ENCODE data around the gene LIMS1.
A peak's percentile ranks its signal among the peaks of the same experiment; 100 is the strongest.

LIMS1 gene

DNA sequence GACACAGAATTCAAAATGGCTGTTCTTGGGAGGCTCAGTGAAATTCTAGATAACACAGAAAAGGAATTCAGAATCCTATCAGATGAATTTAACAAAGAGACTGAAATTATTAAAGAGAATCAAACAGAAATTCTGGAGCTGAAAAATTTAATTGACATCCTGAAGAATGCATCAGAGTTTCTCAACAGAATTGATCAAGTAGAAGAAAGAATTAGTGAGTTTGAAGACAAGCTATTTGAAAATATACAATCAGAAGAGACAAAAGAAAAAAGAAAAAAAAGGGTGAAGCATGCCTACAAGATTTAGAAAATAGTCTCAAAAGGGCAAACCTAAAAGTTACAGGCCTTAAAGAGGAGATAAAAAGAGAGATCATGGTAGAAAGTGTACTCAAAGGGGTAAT, 173.0 kb downstream of the LIMS1 start:
- no peak for TF ChIP-seq GATA2 (IDR thresholded peaks at IDR 0.05; ENCODE audit: low read depth, low read length)
- TF ChIP-seq GATA3 (IDR thresholded peaks at IDR 0.05; ENCODE audit: low read depth, low read length), result no peak

DNA sequence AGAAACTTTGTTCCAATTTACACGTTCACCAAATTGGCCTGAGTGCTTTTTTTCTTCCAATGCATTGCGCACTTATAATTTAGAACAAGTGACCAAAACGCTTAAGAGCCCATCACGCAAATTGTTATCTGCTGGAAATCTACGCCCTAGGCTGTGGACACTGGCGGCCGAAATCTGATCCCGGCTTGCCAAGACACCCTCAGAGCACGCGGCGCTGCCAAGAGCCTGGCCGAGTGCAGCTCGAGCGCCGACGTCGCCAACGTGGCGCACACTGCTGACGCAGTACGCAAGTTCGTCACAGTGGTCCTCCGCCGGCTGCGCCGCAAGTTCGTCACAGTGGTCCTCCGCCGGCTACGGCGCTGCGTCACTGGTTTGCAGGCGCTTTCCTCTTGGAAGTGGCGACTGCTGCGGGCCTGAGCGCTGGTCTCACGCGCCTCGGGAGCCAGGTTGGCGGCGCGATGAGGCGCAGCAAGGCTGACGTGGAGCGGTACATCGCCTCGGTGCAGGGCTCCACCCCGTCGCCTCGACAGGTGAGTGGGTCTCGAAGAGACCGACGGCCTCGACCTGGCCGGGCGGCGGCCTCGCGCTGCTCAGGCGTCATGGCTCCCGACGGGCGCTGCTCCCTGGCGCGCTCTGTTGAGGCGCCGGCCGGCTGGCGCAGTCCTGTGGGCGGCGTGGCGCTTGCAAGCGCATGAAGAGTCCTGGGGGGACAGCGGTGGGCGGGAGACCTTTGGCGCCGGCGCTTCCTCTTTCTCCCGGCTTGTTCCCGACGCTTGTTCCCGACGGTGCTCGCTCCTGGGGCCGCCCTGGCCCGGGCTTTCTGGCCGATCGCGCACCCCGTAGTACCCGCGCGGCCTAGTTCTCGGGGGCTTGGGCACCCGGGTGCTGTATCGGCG, 185.1 kb downstream of the LIMS1 start, which contains the start of gene RANBP2:
Gene RANBP2 (plus strand): TSS at position 334 of the 896 bp plus-strand sequence. CDS start 125 bp downstream, at position 459.
- TF ChIP-seq GATA2 (IDR thresholded peaks at IDR 0.05; ENCODE audit: low read depth, low read length) (peak; percentile 97), GATA3 (IDR thresholded peaks at IDR 0.05; ENCODE audit: low read depth, low read length) (peak; percentile 76)
